ENCODE measurements around the gene RSPH9. TPM values are rescaled to one million over a fixed set of nuclear protein-coding genes. Genes with fewer than 3 reads are reported as not detected.

Gene RSPH9
- 0.32 and 0.40 TPM in 2 replicates for total RNA-seq

GRCh38 chr6:43644940-43645612 is at the start of gene RSPH9:
Gene RSPH9, plus strand, starts transcription at chr6:43645036. Its CDS starts 63 bp downstream, at chr6:43645099.
- no peak for DNase-seq (ENCODE audit: low read depth, low spot score)

GRCh38 chr6:43600595-43600994 is 44.2 kb upstream of the RSPH9 start:
- DNase-seq (ENCODE audit: low read depth, low spot score), result no peak

GRCh38 chr6:43604174-43604573 is 40.7 kb upstream of the RSPH9 start:
- peak; percentile 37 for DNase-seq (ENCODE audit: low read depth, low spot score)

- no peak for DNase-seq (ENCODE audit: low read depth, low spot score)
Observed at GRCh38 chr6:43606019-43606418, 38.8 kb upstream of the RSPH9 start.

- peak; percentile 46 for DNase-seq (ENCODE audit: low read depth, low spot score)
Observed at GRCh38 chr6:43608310-43608763, 36.5 kb upstream of the RSPH9 start.

- DNase-seq (ENCODE audit: low read depth, low spot score), result no peak
Observed at GRCh38 chr6:43608807-43609206, 36.0 kb upstream of the RSPH9 start.

GRCh38 chr6:43609402-43609801 is 35.4 kb upstream of the RSPH9 start:
- DNase-seq (ENCODE audit: low read depth, low spot score), result no peak

- no peak for DNase-seq (ENCODE audit: low read depth, low spot score)
Observed at GRCh38 chr6:43610431-43610830, 34.4 kb upstream of the RSPH9 start.

GRCh38 chr6:43613721-43614395 is 31.0 kb upstream of the RSPH9 start:
- no peak for DNase-seq (ENCODE audit: low read depth, low spot score)

GRCh38 chr6:43614396-43614730 is 30.5 kb upstream of the RSPH9 start:
- no peak for DNase-seq (ENCODE audit: low read depth, low spot score)

- DNase-seq (ENCODE audit: low read depth, low spot score), result no peak
Observed at GRCh38 chr6:43616725-43617472, 27.9 kb upstream of the RSPH9 start.

GRCh38 chr6:43621078-43621835 is 23.6 kb upstream of the RSPH9 start:
- DNase-seq (ENCODE audit: low read depth, low spot score), result no peak

- no peak for DNase-seq (ENCODE audit: low read depth, low spot score)
Observed at GRCh38 chr6:43621836-43622180, 23.0 kb upstream of the RSPH9 start.

- DNase-seq (ENCODE audit: low read depth, low spot score), result no peak
Observed at GRCh38 chr6:43622541-43622940, 22.3 kb upstream of the RSPH9 start.

- DNase-seq (ENCODE audit: low read depth, low spot score), result no peak
Observed at GRCh38 chr6:43623880-43624785, 20.7 kb upstream of the RSPH9 start.

- no peak for DNase-seq (ENCODE audit: low read depth, low spot score)
Observed at GRCh38 chr6:43624786-43625288, 20.0 kb upstream of the RSPH9 start.

GRCh38 chr6:43625393-43625992 is 19.3 kb upstream of the RSPH9 start:
- DNase-seq (ENCODE audit: low read depth, low spot score), result no peak

GRCh38 chr6:43627008-43627825 is 17.6 kb upstream of the RSPH9 start:
- peak; percentile 91 for DNase-seq (ENCODE audit: low read depth, low spot score)

- DNase-seq (ENCODE audit: low read depth, low spot score), result no peak
Observed at GRCh38 chr6:43628393-43629103, 16.3 kb upstream of the RSPH9 start.

Data from pulmonary artery endothelial cell (primary cell).